Measurements from ENCODE around the gene ZNF235.

The ZNF235 gene

GRCh38 chr19:44303320-44303719 lies 1.5 kb downstream of the ZNF235 start:
- no peak for TF ChIP-seq EZH2phosphoT487 (IDR thresholded peaks at IDR 0.05; ENCODE audit: low read depth)
- TF ChIP-seq, protein P1, sequence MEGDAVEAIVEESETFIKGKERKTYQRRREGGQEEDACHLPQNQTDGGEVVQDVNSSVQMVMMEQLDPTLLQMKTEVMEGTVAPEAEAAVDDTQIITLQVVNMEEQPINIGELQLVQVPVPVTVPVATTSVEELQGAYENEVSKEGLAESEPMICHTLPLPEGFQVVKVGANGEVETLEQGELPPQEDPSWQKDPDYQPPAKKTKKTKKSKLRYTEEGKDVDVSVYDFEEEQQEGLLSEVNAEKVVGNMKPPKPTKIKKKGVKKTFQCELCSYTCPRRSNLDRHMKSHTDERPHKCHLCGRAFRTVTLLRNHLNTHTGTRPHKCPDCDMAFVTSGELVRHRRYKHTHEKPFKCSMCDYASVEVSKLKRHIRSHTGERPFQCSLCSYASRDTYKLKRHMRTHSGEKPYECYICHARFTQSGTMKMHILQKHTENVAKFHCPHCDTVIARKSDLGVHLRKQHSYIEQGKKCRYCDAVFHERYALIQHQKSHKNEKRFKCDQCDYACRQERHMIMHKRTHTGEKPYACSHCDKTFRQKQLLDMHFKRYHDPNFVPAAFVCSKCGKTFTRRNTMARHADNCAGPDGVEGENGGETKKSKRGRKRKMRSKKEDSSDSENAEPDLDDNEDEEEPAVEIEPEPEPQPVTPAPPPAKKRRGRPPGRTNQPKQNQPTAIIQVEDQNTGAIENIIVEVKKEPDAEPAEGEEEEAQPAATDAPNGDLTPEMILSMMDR (IDR thresholded peaks at IDR 0.05; ENCODE audit: low read depth, low read length), result no peak
- H3K36me3 ChIP-seq (replicated peaks; ENCODE audit: low read depth, low read length), result no peaks in the 10 kb centered on the region
- H2AFZ ChIP-seq (ENCODE audit: low read depth, low read length), result no peak overlapping the region
- H3K79me2 ChIP-seq (ENCODE audit: low read length), result no peaks in the 10 kb centered on the region
- no peaks in the 10 kb centered on the region for H3K9me3 ChIP-seq (ENCODE audit: insufficient read depth, low read length)
- no peak overlapping the region for H3K4me3 ChIP-seq (ENCODE audit: low read length)
- H3K27ac ChIP-seq (ENCODE audit: low read length), result no peak overlapping the region
- no peak overlapping the region for H3K9ac ChIP-seq (ENCODE audit: low read length)
- H3K4me2 ChIP-seq (ENCODE audit: low read length), result no peak overlapping the region
- H3K27me3 ChIP-seq (ENCODE audit: low read depth, low read length), result no peaks in the 10 kb centered on the region
- H3K4me1 ChIP-seq (ENCODE audit: low read length), result no peaks in the 10 kb centered on the region
- no peaks in the 10 kb centered on the region for H4K20me1 ChIP-seq (ENCODE audit: insufficient read depth, low read length)

- no peak overlapping the region for H2AFZ ChIP-seq (ENCODE audit: low read depth, low read length)
- peaks cover 12% of the 10 kb centered on the region; the same call in 1 of the 2 replicates for H3K9me3 ChIP-seq (ENCODE audit: insufficient read depth, low read length)
- no peak overlapping the region for H3K27ac ChIP-seq (ENCODE audit: low read length)
- no peaks in the 10 kb centered on the region for H3K27me3 ChIP-seq (ENCODE audit: low read depth, low read length)
- no peak overlapping the region for H3K4me2 ChIP-seq (ENCODE audit: low read length)
- no peaks in the 10 kb centered on the region for H3K4me1 ChIP-seq (ENCODE audit: low read length)
- TF ChIP-seq, protein P1 (IDR thresholded peaks at IDR 0.05; ENCODE audit: low read depth, low read length), result no peak
- TF ChIP-seq EZH2phosphoT487 (IDR thresholded peaks at IDR 0.05; ENCODE audit: low read depth), result no peak
- no peak overlapping the region for H3K4me3 ChIP-seq (ENCODE audit: low read length)
- H3K9ac ChIP-seq (ENCODE audit: low read length), result no peak overlapping the region
- no peaks in the 10 kb centered on the region for H3K36me3 ChIP-seq (replicated peaks; ENCODE audit: low read depth, low read length)
- no peaks in the 10 kb centered on the region for H3K79me2 ChIP-seq (ENCODE audit: low read length)
- no peaks in the 10 kb centered on the region for H4K20me1 ChIP-seq (ENCODE audit: insufficient read depth, low read length)
These were observed 19.9 kb downstream of the ZNF235 start for GRCh38 chr19:44284968-44285367.

GRCh38 chr19:44282846-44283245 lies 22.0 kb downstream of the ZNF235 start:
- no peak overlapping the region for H2AFZ ChIP-seq (ENCODE audit: low read depth, low read length)
- H3K9me3 ChIP-seq (ENCODE audit: insufficient read depth, low read length), result peaks cover 16% of the 10 kb centered on the region; the same call in 1 of the 2 replicates
- no peak overlapping the region for H3K4me2 ChIP-seq (ENCODE audit: low read length)
- TF ChIP-seq EZH2phosphoT487 (IDR thresholded peaks at IDR 0.05; ENCODE audit: low read depth), result no peak
- TF ChIP-seq, protein P1 (IDR thresholded peaks at IDR 0.05; ENCODE audit: low read depth, low read length), result no peak
- H3K27ac ChIP-seq (ENCODE audit: low read length), result no peak overlapping the region
- H3K27me3 ChIP-seq (ENCODE audit: low read depth, low read length), result no peaks in the 10 kb centered on the region
- H3K4me3 ChIP-seq (ENCODE audit: low read length), result no peak overlapping the region
- no peak overlapping the region for H3K9ac ChIP-seq (ENCODE audit: low read length)
- H3K79me2 ChIP-seq (ENCODE audit: low read length), result no peaks in the 10 kb centered on the region
- no peaks in the 10 kb centered on the region for H4K20me1 ChIP-seq (ENCODE audit: insufficient read depth, low read length)
- H3K4me1 ChIP-seq (ENCODE audit: low read length), result no peaks in the 10 kb centered on the region
- no peaks in the 10 kb centered on the region for H3K36me3 ChIP-seq (replicated peaks; ENCODE audit: low read depth, low read length)

DNA sequence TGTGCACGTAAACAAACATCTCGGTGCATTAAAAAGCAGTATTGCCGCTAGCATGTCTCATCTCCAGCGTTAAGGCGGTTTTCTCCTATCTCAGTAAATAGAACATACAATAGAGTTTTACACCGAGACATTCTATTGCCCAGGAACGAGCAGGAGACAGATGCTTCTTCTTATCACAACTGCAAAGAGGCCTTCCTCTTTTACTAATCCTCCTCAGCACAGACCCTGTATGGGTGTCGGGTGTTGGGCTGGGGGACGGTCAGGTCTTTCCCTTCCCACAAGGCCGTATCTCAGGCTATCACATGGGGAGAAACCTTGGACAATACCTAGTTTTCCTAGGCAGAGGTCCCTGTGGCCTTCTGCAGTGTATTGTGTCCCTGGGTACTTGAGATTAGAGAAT lies 23.9 kb downstream of the ZNF235 start:
- no peaks in the 10 kb centered on the region for H3K79me2 ChIP-seq (ENCODE audit: low read length)
- H4K20me1 ChIP-seq (ENCODE audit: insufficient read depth, low read length), result no peaks in the 10 kb centered on the region
- no peak for TF ChIP-seq EZH2phosphoT487 (IDR thresholded peaks at IDR 0.05; ENCODE audit: low read depth)
- TF ChIP-seq, protein P1 (IDR thresholded peaks at IDR 0.05; ENCODE audit: low read depth, low read length), result no peak
- H3K9me3 ChIP-seq (ENCODE audit: insufficient read depth, low read length), result peaks cover 14% of the 10 kb centered on the region; the same call in 1 of the 2 replicates
- no peak overlapping the region for H3K9ac ChIP-seq (ENCODE audit: low read length)
- no peaks in the 10 kb centered on the region for H3K4me1 ChIP-seq (ENCODE audit: low read length)
- no peak overlapping the region for H2AFZ ChIP-seq (ENCODE audit: low read depth, low read length)
- H3K27me3 ChIP-seq (ENCODE audit: low read depth, low read length), result no peaks in the 10 kb centered on the region
- H3K27ac ChIP-seq (ENCODE audit: low read length), result no peak overlapping the region
- no peak overlapping the region for H3K4me3 ChIP-seq (ENCODE audit: low read length)
- no peak overlapping the region for H3K4me2 ChIP-seq (ENCODE audit: low read length)
- no peaks in the 10 kb centered on the region for H3K36me3 ChIP-seq (replicated peaks; ENCODE audit: low read depth, low read length)

Data from OCI-LY3 (cell line).